Ascending aorta (tissue), 2 donors: Measurements from ENCODE around the gene HDLBP. TPM values are rescaled to one million over a fixed set of nuclear protein-coding genes. Genes with fewer than 3 reads are reported as not detected.

ENCODE experiments used
- DNase-seq, 2 donors: peaks; one replicate each; pipeline ENCODE4 v3.0.0-alpha.2; 2019; ENCODE audit warnings: low spot score in 2 of 2
- H3K27ac ChIP-seq, 2 donors: fragments of 200-600 bp; sonication (generic); one replicate each; pipeline ENCODE4 v1.5.1; 2016 to 2017; ENCODE audit warnings: mild to moderate bottlenecking in 1 of 2
- H3K27me3 ChIP-seq: fragments of 200-600 bp; sonication (generic); one replicate; pipeline ENCODE4 v1.5.1; 2017
- H3K36me3 ChIP-seq, 2 donors: fragments of 200-600 bp; sonication (generic); one replicate each; pipeline ENCODE4 v1.5.1; 2016
- H3K4me1 ChIP-seq, 2 donors: fragments of 200-600 bp; sonication (generic); one replicate each; pipeline ENCODE4 v1.5.1; 2016 to 2017; ENCODE audit warnings: mild to moderate bottlenecking in 1 of 2
- H3K4me3 ChIP-seq, 2 donors: fragments of 200-600 bp; sonication (generic); one replicate each; pipeline ENCODE4 v1.5.1; 2016 to 2017; ENCODE audit warnings: mild to moderate bottlenecking in 1 of 2
- H3K9me3 ChIP-seq, 2 donors: fragments of 200-600 bp; sonication (generic); one replicate each; pipeline ENCODE4 v1.5.1; 2016
- CTCF ChIP-seq, 3 experiments: fragments of 200-600 bp in 2 of 3; fragments of 450-650 bp in 1 of 3; sonication (generic) in 2 of 3; IDR thresholded peaks; one replicate each; pipeline ENCODE4 v1.5.1; 2016 to 2019; ENCODE audit warnings: antibody characterized with exemption in 3 of 3, mild to moderate bottlenecking in 1 of 3, moderate library complexity in 1 of 3
- intact Hi-C: fragments of 100-400 bp; cut with DNase I; formaldehyde crosslinking; loops from one replicate; pipeline ENCODE4 v1.15.1; 2023
- total RNA-seq: library from RNA; depleted of rRNA; stranded (reverse); fragments of >200 nt; gene quantifications from one replicate; pipeline ENCODE4 v1.1.0, GENCODE V29; 2016

HDLBP gene
- total RNA-seq, 1 donor from 2014 or later, result 308 TPM

- intact Hi-C loops, result no loop called here
- H3K4me3 ChIP-seq, result no peak overlapping the region
- H3K27me3 ChIP-seq, result no peaks in the 10 kb centered on the region
- H3K27ac ChIP-seq, result no peak overlapping the region
- no peak for TF ChIP-seq CTCF (IDR thresholded peaks at IDR 0.05)
- peaks cover 95 to 97% of the 10 kb centered on the region in 2 donors for H3K36me3 ChIP-seq
- DNase-seq, result no peak
- H3K4me1 ChIP-seq, result no peaks in the 10 kb centered on the region
- no peaks in the 10 kb centered on the region for H3K9me3 ChIP-seq
Observed at GRCh38 chr2:241237949-241238371, 77.5 kb downstream of the HDLBP start.

- H3K27me3 ChIP-seq, result no peaks in the 10 kb centered on the region
- no peaks in the 10 kb centered on the region for H3K4me1 ChIP-seq
- peaks cover 95 to 97% of the 10 kb centered on the region in 2 donors for H3K36me3 ChIP-seq
- no peak for DNase-seq
- intact Hi-C loops, result no loop called here
- TF ChIP-seq CTCF (IDR thresholded peaks at IDR 0.05), result no peak
- H3K9me3 ChIP-seq, result no peaks in the 10 kb centered on the region
- no peak overlapping the region for H3K4me3 ChIP-seq
- no peak overlapping the region for H3K27ac ChIP-seq
Observed at GRCh38 chr2:241237047-241237446, 78.4 kb downstream of the HDLBP start.

- Histone ChIP-seq H3K9me3 (no peaks in the 10 kb centered on the region), H3K27me3 (no peaks in the 10 kb centered on the region), H3K4me3 (no peak overlapping the region), H3K36me3 (peaks cover 97 to 100% of the 10 kb centered on the region in 2 donors), H3K27ac (no peak overlapping the region), H3K4me1 (no peaks in the 10 kb centered on the region)
- no peak for DNase-seq
- no peak for TF ChIP-seq CTCF (IDR thresholded peaks at IDR 0.05)
- intact Hi-C loops, result no loop called here
Observed at GRCh38 chr2:241235859-241236593, 79.4 kb downstream of the HDLBP start.

GRCh38 chr2:241234962-241235740 lies 80.3 kb downstream of the HDLBP start:
- TF ChIP-seq CTCF (IDR thresholded peaks at IDR 0.05), result no peak
- Histone ChIP-seq H3K36me3 (peaks cover 98 to 100% of the 10 kb centered on the region in 2 donors), H3K27me3 (no peaks in the 10 kb centered on the region), H3K9me3 (no peaks in the 10 kb centered on the region), H3K27ac (no peak overlapping the region), H3K4me3 (no peak overlapping the region), H3K4me1 (no peaks in the 10 kb centered on the region)
- no peak for DNase-seq
- intact Hi-C loops, result no loop called here

DNA sequence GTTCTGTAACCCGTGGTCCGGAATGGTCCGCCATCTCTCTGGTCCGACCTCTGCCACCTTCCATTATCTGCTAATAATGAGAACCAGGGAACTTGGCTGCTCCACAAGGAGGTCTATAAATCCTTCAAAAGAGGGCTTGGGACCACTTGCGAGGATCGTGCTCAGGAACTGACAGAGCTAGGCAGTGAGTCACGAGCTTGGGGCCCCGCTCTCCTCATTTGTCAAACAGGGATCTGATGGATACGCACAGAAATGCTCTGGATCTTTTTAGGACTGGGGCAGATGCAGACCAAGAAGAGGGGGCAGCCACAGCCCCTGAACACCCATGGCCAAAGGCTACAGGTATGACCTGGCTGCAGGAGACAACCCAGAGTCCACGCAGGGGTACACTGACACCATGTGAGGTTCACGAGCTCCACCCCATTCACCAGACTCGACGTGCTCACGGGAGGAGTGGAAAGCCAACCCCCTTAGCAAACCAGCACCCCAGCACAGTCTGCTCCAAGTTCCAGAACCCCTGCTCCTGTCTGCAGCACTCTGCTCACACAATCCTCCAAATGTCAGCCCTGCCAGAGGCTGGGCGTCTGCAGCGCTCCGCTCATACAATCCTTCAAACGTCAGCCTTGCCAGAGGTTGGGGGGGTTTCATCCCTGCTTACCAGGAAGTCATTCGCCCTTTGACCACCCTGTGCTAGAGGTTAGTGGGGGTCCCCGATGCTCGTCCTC lies 81.2 kb downstream of the HDLBP start:
- Histone ChIP-seq H3K27me3 (no peaks in the 10 kb centered on the region), H3K27ac (no peak overlapping the region), H3K36me3 (peaks cover 98 to 100% of the 10 kb centered on the region in 2 donors), H3K4me1 (no peaks in the 10 kb centered on the region), H3K4me3 (no peak overlapping the region), H3K9me3 (no peaks in the 10 kb centered on the region)
- TF ChIP-seq CTCF (IDR thresholded peaks at IDR 0.05), result no peak
- intact Hi-C loops, result no loop called here
- DNase-seq, result no peak
